ELF-1 (cell line): ENCODE data around the gene PKDCC.

ENCODE experiments used
- DNase-seq: peaks from one replicate; pipeline ENCODE4 v3.0.0-alpha.2; 2016; ENCODE audit warnings: low read depth, low spot score

The PKDCC gene

DNA sequence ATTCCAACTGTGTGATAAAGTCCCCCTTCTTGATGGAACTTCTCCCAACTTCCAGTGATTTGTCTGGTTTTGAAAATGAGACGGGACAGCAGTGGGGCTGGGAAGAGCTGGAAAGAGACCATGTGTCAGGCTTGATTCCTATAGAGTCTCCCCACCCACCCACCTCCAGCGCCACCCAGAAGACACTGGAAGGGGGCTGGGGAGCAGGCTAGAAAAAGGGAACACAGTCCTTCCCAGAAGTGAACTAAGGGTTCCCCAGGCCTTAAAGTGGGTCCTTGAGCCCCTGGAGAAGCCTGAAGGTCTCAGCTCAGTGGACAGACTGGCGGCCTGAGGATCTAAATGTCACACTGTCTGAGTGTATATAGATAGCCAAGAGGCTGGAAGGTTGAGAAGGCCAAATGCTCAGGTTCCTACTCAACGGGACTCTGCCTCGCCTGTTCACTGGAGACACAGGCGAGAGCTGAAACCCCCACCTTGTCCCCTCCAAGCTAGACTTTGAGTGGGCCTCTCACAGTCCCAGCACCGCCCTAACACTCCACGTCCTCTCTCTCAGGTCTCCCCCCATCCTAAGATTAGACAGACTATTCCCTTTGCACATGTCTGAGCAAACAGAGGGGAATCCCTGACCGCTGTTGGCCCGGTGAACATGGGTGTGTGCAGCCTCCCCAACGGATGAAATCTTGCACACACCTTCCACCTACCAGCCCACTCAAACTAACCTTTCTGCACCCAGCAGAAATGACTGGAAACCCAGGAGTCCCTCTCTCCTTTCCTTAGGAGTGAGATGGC, 1.6 kb downstream of the PKDCC start:
- no peak for DNase-seq

DNA sequence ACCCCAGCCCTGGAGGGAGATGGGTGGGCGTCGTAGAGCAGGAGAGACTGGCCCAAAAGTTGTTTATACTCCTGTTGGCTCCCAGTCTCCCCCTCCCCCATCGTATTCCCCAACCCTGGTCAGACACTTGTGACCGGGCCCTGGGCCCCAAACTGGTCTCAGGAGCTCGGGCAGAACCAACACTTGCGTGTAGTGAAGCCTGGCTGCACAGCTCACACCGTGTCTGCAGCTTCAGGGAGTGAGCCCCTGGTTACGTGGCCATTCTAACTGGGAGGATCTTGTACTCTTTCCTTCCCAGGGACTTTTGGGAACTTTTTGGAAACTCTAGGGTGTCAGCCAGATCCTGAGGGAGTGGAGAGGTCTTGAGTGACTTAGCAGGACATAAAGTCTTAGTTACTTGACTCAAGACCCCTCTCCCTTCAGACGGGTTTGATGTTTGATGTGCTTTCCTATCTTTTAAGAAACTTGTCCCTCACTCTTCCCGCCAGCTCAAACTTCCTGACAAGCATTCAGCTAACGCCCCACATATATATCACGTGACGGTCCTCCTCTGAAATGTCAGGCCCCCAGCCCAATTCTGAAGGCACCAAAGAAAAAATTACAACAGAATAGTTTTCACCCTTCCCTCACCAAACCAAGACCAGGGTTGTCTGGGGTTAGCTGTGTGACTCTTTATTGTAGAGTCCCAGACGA, 2.3 kb downstream of the PKDCC start:
- DNase-seq: no peak

DNA sequence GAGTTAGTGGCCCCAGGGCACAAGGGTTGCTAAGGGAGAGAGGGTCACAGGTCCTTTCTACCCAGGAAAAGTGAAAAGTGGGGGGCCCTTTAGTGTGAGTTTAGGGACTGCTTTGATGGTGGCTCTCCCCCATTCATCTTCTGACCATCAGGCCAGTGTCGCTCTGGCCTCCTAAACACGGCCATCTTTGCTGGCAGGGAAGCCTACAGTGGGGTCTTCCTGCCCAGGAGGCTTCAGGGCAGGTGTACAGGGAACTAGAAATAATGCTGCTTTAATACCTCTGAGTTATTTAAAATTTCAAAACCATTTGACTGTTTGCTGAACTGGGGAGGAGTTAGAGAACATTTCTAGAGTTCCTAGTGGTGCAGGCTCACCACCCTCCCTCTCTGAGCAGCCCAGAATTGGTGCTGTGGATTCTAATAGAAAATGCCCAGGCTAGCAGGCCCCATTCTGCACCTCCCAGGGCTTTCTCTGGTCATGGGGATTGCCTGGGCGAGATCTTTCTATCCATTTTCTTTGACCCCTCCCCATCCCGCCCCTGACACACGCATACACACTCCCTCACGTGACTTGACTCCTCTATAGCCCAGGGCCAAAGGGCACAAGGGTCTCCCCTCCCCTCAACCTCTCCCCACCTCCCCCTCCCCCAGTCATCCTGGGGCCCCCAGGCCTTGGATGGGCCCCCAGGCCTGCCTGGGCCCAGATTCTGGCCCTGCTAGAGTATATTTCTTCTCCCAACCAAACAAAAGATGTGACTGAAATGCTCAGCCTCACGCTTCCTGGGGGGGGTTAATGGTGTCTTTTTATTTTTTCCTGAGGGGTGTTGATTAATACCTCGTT, 3.1 kb downstream of the PKDCC start:
- DNase-seq: no peak

DNA sequence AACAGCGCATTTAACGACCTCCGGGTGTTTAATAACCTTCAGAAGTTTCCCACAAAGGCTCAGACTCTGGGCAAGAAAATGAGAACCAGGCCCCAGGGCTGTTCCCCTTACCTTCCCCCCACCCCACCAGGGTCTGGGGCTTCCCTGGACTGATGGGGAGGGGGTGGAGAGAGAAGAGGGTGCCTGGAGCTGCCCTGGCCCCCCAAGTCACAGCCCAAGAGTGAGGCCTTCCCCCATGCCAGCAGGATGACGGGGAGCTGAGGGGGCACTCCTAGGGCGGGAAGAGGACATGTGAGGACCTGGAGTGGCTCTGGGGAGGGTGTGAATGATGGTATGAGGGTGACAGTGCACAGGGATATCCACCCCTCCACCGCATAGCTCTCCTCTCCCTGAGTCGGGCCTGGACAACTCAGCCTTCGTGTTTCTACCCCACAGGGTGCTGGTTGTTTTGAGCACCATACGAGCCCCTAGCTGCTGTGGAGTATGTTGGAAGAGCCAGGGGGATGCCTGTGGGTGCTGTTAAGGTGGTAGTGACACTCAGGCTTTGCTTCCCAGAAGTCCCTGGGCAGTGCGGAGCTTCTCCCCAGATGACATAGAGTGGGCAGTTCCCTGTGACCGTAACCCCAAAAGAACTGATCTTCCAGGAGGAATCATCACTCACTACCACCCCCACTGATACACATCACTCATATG, 3.9 kb downstream of the PKDCC start:
- DNase-seq: no peak

DNA sequence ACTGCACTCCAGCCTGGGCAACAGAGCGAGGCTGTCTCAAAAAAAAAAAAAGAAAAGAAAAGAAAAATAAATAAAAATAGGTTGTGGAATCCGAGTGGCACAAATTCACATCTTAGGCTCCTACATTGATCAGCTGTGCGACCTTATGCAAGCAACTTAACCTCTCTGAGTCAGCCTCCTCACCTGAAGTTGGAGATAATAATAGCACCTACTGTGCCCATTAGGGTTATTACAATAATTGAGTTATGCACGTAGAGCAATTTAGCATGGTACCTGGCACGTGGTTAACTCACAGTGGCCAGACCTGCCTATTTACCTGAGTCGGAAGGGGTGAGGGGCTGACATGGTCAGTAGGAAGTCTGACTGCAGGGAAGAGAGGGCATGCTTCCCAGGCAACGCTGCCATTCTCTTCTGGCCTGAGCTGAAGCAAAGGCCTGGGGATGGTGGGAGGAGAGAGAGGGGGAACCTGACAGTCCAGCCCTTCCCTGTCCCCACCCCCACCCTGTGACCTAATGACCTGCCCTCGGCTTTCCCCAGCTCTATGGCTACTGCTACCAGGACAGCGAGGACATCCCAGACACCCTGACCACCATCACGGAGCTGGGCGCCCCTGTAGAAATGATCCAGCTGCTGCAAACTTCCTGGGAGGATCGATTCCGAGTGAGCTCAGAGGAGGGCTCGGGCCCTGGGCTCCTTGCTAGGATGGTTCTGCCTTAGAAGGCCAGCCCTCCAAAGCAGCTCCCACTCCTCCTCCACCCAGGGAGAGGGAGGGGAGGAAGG, 5.1 kb downstream of the PKDCC start:
- DNase-seq: peak; percentile 81

DNA sequence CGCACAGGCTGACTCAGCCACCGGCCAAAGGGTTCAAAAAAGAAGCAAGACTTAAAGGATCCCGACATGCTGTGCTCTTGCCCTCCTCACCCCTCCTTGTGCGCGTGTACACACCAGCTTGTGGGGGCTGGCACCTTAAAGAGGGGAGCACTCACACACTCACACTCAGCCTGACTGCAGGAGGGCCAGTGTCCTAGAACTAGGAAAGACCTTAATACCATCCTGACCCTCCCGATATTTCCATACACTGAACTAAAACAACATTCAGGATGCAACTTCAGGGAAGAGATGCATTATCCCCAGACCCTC, 5.6 kb downstream of the PKDCC start:
- DNase-seq: no peak

DNA sequence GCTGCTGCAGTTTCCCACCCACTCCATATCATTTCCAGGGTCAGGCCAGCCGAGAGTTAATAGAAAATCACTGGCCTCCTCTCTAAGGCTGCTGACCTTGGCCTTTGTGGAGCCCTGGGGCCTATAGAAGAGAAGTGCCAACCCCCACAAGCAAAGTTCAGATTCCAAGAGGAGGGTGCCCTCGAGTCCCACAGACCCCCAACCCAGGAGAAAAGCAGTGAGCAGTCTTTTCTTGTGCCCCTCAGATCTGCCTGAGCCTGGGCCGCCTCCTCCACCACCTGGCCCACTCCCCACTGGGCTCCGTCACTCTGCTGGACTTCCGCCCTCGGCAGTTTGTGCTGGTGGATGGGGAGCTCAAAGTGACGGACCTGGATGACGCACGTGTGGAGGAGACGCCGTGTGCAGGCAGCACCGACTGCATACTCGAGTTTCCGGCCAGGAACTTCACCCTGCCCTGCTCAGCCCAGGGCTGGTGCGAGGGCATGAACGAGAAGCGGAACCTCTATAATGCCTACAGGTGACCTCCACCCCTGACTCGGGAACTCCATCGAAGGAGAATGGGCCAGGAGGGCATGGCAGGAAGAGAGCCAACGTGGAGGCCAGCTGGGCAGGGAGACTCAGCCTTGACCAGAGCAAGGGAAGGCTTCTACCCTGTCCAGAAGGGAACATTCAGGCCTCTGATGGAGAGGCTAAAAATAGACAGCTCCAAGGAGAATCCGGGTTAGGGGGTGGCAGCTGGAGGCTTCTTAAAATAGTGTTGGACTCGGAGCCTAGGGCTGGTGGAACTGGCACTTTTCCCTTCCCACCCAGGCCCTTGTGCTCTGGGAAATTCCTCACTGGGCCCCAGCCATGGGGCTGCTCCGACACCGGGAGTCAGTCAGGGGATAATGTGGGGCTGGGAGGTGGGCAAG, 6.2 kb downstream of the PKDCC start:
- DNase-seq: no peak

DNA sequence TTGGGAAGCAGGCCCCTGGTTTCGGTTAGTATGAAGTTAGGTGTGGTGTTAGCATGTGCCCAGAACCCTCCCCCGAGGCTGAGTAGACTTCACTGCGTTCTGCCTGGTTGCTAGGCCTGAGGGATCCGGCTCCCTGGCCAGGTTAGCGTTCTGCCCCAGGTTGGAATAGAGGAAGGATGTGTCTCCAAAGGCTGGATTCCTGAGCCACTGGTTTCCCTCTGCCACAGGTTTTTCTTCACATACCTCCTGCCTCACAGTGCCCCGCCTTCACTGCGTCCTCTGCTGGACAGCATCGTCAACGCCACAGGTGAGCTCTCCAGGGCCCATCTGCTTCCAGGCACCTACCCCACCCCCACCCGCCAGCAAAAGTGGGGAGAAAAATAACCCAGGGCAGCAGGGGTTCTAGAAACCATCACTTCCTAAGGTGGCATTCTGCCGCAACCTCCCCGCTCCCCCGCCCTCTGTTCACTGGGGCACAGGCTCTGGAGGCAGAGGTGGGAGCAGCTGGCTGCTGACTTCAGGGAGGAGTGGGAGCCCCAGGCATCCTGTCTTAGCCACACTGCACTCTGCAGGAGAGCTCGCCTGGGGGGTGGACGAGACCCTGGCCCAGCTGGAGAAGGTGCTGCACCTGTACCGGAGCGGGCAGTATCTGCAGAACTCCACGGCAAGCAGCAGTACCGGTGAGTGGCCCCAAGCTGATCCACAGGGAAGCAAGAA, 7.1 kb downstream of the PKDCC start:
- DNase-seq: peak; percentile 81

DNA sequence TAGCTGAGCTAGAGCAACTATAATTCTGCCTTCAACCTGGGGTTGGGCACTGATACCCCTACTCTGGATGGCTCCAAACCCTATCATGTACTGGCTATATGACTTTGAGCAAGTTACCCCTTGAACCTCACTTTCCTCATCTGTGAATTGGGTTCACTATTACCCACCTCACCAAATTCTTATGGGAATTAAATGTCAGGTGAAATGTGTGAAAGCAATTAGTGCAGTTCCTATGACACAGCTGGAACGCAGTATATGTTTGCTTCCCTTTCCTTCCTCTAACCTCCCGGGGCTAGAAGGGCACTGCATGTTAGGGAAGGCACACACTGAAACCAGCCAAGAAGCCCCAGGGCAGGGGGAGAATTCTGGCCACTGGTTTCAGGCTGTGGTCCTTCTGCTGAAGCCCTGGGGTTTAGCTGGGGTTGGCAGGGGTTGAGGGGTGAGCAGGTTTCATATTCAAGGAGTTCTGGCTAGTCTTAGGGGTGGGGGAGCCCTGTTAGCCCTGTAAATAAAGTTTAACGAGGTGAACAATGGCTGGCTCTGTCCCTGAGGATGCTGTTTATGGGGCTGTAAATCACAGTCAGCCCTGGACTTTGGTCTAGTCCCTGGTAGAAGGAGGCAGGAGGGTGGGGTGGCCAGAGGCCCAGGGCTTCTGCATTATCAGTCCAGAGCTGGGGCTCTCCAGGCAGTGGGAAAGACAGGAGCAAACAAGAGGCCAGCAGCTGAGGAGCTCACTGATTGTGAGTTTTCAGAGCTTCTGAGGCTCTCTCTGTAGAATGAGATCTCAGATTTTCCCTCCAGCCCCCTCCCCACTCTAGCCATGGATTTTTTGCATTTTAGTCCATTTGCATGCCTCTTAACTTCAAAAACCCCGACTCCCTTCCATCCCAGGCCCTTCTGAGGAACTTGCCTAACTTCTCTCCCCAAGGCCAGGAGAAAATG, 8.0 kb downstream of the PKDCC start:
- peak; percentile 65 for DNase-seq

DNA sequence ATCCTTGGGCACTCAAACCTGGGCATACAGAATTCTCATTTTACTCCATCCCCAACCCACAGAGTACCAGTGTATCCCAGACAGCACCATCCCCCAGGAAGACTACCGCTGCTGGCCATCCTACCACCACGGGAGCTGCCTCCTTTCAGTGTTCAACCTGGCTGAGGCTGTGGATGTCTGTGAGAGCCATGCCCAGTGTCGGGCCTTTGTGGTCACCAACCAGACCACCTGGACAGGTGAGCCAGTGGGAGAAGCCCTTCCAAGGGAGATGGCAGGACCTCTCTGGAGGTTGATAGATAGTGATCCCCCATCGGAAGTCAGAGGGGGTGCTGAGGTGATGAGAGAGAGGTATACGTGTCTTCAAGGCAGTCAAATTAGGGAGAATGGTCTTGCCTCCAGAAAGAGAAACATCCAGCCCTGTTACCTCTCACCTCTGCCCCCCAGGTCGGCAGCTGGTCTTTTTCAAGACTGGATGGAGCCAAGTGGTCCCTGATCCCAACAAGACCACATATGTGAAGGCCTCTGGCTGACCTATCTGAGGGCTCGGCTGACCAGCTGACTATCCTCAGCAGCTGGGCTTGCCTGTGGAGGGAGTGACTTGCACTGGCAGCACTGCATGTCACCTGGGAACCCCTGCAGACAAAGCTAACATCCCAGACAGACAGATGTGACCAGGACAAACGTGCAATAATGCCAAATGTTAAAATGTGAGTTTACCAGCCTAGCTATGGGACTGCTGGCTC, 9.5 kb downstream of the PKDCC start:
- no peak for DNase-seq

DNA sequence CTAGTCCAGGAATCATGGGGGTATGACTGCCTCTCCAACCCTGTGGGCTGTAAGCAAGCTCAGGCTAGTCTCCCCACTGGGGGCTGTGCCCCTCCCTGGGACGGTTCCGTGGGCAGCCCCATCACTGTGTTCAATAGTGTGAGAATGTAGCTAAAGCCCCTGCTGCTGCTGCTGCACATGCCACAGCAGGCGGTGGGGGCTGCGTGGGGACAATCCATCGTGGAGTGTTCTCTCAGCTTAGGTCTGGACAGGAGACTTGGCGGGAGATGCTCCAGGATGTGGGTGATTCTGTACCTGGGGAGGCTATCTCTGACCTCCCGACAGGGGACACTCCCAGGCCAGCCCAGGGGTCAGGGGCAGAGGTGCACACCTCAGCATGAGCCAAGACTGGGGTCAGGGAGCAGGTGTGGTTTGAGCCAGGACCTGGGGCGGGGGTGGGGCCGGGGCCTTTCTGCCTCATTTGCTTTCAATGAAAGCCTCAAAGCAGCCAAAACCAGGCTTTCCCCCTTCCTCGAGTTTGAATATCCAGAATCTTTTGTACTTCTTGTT, 10.2 kb downstream of the PKDCC start:
- no peak for DNase-seq

DNA sequence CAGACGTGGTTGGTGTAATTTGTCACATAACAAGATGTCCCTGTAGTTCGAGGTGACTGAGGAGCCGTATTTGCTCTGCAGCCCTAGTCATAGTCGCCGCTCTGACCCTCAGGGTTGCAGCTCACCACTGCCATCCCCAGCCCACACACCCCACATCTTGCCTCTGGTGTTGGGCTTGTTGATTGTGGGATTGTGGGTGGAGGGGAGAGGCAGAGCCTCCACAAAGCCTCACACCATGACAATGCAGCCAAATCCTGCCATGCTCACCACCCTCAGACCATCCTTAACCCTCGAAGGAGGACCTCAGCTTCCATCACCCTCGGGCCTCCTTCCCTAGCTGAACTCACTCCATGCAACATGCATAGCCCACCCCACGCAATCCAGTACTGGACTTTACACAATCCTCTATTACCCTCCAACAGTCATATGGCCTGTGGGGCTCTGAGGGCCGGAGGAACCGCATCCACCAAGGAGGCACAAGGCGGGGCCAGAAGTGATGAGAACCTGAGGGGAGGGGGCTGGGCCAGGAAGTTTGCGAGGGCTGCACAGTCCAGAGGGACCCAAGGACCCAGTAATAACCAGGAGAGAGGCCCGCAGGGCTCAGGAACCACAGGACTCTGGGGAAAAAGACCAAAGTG, 11.6 kb downstream of the PKDCC start:
- DNase-seq: peak; percentile 12

DNA sequence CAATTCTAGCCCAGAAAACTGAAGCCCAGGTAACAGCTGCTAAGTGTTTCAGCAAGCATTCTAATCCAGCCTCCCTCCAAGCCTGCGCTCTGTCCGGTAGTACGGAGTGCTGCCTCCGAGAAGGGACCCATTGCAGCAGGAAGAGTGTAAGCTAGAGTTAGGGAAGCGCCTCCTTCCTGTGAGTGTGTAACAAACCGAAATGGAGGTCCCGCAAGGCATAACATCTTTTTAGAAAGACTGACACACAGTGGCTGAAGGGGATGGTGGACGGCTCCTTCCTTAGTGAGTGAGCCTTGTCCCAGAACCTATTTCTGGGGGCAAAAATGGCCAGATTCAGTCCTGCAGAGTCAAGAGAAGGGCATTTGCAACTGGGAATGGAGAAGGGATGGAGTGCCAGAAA, 12.2 kb downstream of the PKDCC start:
- DNase-seq: peak; percentile 33

DNA sequence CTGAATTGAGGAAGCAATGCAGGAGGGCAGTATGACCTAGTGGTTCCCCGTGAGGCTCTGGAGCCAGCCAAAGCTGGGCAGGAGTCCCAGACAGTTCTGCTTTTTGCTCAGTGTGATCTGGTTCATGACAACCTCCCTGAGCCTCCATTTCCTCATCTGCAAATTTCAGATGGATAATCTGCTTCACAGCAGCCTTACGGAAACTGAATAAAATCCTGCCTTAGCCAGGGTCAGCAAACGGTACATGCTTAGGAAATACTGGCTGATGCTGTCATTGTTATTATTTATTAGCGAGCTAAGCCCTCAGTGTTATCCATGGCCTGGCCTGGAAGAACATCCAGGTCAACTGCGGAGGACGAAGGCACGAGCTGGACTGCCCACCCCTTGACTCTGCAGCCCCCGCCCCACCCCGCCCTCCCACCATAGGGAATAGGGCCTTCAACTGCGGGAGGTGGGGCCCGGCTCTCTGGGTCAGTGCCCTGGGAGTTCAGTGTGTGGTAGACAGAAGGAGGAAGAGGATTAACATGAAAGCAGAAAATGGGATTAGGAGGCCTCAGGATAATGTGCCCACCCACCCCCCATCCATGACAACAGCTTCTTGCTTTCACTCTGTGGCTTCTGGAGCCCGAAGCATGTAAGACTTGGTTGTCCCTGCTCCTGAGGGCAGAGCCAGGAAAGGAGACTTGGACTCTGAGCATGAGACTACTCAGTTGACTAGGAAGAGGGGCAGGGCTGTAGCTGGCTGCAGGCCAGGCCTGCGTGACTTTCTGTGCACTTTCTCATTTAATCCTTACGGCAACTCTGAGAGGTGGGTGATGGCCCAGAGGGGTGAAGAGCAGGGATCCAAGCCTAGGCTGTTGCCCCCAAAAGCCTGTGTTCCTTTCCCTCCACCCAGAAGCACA, 13.1 kb downstream of the PKDCC start:
- peak; percentile 63 for DNase-seq

DNA sequence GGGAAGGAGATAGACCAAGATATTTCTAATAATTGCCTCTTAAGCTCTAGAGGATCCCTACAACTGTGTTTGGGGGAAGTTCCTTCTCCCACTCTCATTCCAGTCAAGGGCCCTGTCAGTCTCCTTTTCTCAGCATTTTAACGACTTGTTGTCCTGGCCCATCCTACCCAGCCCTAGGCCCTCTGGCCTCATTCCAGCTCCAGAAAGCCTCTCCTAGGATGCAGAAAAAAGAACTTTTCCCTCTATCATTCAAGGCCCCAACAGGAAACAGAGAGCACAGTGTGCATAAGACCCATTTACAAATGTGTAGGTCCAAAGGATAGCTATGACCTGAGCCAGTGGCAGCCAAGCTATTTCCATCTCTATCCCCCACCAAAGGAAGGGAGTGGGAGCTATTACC, 14.0 kb downstream of the PKDCC start:
- no peak for DNase-seq
